Omental fat pad (tissue), 4 donors: ENCODE results near the gene PSME1. TPM values are rescaled to one million over a fixed set of nuclear protein-coding genes. Genes with fewer than 3 reads are reported as not detected.

ENCODE experiments used
- ATAC-seq: fragments of 150-250 bp; one replicate; pipeline ENCODE4 v1.9.1; 2016; ENCODE audit warnings: mild to moderate bottlenecking, moderate library complexity; ENCODE audit not compliant: low FRiP score
- DNase-seq: peaks from one replicate; pipeline ENCODE4 v3.0.0-alpha.2; 2019; ENCODE audit warnings: low spot score
- total RNA-seq, 4 donors: library from RNA; depleted of rRNA; stranded (reverse); fragments of >200 nt; gene quantifications; one replicate each; pipeline ENCODE4 v1.1.0, GENCODE V29; 2016
- TF ChIP-seq, protein P1 (sequence below), 3 donors: fragments of 450-650 bp; IDR thresholded peaks; one replicate each; pipeline ENCODE4 v1.5.1; 2016 to 2017; ENCODE audit warnings: antibody characterized with exemption in 3 of 3, mild to moderate bottlenecking in 3 of 3, moderate library complexity in 2 of 3

PSME1 gene
- total RNA-seq, 4 donors from 2014 or later: 89.1 to 158 (median 96.8) TPM

DNA sequence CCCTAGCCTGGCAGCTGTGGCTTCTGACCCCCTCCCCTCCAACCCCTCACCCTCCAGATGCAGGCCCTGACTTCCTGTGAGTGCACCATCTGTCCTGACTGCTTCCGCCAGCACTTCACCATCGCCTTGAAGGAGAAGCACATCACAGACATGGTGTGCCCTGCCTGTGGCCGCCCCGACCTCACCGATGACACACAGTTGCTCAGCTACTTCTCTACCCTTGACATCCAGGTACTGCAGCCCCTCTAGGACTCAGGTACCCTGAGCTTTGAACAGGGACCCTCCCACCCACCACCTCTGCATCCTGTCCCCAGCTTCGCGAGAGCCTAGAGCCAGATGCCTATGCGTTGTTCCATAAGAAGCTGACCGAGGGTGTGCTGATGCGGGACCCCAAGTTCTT lies 19.1 kb downstream of the PSME1 start:
- TF ChIP-seq, protein P1, sequence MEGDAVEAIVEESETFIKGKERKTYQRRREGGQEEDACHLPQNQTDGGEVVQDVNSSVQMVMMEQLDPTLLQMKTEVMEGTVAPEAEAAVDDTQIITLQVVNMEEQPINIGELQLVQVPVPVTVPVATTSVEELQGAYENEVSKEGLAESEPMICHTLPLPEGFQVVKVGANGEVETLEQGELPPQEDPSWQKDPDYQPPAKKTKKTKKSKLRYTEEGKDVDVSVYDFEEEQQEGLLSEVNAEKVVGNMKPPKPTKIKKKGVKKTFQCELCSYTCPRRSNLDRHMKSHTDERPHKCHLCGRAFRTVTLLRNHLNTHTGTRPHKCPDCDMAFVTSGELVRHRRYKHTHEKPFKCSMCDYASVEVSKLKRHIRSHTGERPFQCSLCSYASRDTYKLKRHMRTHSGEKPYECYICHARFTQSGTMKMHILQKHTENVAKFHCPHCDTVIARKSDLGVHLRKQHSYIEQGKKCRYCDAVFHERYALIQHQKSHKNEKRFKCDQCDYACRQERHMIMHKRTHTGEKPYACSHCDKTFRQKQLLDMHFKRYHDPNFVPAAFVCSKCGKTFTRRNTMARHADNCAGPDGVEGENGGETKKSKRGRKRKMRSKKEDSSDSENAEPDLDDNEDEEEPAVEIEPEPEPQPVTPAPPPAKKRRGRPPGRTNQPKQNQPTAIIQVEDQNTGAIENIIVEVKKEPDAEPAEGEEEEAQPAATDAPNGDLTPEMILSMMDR (IDR thresholded peaks at IDR 0.05): no peak
- no peak for ATAC-seq

DNA sequence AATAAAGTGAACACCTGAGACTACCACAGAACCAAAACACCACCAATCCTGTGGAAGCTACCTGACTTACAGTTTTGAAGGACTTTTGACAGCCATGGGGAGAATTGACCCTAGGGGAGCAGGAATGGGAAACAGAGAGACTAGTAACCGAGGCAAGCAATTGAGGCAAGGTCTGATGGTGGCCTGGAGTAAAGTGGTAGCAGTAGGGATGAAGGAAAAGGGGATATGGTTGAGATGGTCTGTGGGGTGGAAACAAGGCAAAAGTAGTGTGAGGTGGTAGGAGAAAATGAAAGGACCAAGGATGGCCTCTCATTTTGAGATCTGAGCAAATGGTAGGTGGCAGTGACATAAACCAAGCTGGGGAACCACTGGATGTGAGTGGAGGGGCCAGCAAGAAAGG lies 20.8 kb downstream of the PSME1 start:
- ATAC-seq: no peak

More for the DNA sequence above, 19.1 kb downstream of the PSME1 start:
- no peak for DNase-seq

DNA sequence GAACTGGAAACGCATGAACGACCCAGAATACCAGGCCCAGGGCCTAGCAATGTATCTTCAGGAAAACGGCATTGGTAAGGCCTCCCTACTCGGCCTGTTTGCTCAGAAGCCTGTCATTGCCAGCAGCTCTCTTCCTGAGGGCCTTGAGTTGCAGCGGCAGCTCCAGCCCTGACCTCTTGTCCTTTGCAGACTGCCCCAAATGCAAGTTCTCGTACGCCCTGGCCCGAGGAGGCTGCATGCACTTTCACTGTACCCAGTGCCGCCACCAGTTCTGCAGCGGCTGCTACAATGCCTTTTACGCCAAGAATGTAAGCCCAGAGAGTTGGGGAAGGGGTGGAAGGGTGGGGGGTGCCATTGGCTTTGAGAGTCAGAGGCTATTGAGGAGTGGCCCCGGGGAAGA lies 21.3 kb downstream of the PSME1 start:
- TF ChIP-seq, protein P1 (IDR thresholded peaks at IDR 0.05): no peak
- ATAC-seq (no peak), DNase-seq (no peak)

More for the DNA sequence above, 20.8 kb downstream of the PSME1 start:
- TF ChIP-seq, protein P1 (IDR thresholded peaks at IDR 0.05): no peak
- DNase-seq: no peak

DNA sequence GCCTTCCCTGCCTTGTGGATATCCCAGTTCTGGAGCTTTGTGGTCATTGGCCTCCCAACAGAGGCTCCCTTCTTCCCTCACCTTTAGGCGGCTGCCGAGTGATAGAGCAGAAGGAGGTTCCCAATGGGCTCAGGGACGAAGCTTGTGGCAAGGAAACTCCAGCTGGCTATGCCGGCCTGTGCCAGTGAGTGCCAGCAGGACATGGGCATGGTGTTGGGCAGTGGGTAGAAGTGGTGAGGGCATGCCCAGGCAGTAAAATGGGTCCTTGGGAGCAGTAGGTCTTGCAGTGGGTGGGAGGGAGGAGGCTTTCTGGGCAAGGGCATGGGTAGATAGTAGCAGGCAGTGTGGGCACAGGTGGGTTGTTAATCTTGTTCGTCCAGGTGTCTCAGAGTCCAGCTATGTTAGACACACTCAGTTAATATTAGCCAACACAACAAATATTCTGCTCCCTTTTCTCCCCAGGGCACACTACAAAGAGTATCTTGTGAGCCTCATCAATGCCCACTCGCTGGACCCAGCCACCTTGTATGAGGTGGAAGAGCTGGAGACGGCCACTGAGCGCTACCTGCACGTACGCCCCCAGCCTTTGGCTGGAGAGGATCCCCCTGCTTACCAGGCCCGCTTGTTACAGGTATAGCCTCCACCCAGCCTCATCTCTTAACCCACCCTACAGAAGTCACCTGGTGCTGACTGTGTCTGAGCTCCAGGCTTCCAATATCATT lies 23.9 kb downstream of the PSME1 start:
- TF ChIP-seq, protein P1 (IDR thresholded peaks at IDR 0.05): no peak
- ATAC-seq (no peak), DNase-seq (no peak)

DNA sequence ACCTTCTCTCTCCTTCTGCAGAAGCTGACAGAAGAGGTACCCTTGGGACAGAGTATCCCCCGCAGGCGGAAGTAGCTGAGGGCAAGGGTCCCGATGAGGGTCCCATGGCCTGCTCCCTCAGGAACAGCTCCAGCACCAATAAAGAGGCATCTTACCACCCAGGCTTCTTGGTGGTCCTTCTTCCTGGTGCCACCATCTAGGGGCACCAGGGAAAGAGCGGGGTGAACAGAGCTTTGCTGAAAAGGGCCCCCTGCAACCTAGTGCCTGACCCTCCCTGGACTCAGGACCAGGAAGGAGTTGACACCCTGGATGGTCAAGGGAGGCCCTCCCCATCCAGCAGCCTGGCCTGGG lies 24.5 kb downstream of the PSME1 start:
- ATAC-seq (no peak), DNase-seq (no peak)
- TF ChIP-seq, protein P1 (IDR thresholded peaks at IDR 0.05): no peak

DNA sequence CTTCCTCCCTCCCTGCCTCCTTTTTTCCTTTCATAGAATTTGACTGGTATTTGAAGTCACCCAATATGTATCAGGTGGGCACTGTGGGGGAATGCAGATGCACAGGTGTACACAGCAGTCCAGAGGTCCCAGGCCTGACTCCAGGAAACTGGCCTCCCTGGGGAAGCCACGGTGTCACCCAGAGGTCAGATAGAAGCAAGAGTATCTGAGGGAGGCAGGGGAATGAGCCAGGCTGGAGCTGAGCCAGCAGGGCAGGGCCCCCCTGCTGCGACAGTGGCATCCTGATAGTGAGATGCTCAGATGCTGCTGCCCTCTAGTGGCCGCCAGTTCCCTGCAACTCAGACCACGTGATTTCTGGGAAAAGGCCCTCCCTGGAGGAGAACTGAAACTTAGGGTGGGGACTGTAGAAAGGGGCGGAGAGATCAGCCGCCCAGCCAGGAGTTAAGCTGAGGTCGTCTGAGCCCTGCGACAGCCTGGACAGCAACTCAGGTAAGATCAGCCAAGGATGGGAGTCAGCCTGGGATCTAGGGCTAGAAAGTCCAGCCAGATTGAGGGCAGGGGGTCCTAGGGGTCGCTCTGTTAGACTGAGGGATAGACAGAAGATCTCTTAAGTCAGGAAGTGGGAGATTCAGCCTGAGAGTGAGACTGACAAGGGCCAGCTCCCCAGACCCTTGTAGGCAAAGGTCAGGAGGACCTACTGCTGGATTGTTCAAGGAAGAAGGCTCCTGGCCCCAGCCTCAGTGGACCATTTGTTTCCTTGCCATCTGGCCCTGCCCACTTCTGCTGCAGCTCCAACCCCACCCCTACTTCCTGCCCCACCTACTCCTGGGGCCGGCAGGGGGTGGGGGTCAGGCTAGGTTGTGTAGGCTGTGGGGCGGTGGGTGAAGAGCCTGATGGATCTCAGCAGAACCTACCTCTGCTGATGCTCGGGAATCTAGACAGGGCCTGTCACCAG lies 25.1 kb downstream of the PSME1 start, which contains the start of gene IRF9:
TSS of gene IRF9 (plus strand) at position 416 of the 955 bp plus-strand sequence. CDS start 880 bp downstream, outside the sequence.
- DNase-seq (peak; percentile 99), ATAC-seq (peak; percentile 91)
- TF ChIP-seq, protein P1 (IDR thresholded peaks at IDR 0.05): peak in 2 of 3 donors; percentile 83 to 95
